Lower leg skin (tissue), 3 donors: ENCODE measurements around the gene SLC35G2.

Experiments
- CTCF ChIP-seq, 3 donors: fragments of 450-650 bp; IDR thresholded peaks; one replicate each; pipeline ENCODE4 v1.5.1; 2016; ENCODE audit warnings: antibody characterized with exemption in 3 of 3, mild to moderate bottlenecking in 3 of 3, moderate library complexity in 2 of 3
- POLR2A ChIP-seq, 2 donors: fragments of 450-650 bp; IDR thresholded peaks; one replicate each; pipeline ENCODE4 v1.6.1; 2016 to 2017; ENCODE audit warnings: antibody characterized with exemption in 2 of 2, mild to moderate bottlenecking in 1 of 2, moderate library complexity in 1 of 2

- TF ChIP-seq CTCF (IDR thresholded peaks at IDR 0.05) (no peak), POLR2A (IDR thresholded peaks at IDR 0.05) (no peak)
Measured at GRCh38 chr3:136840252-136840651, 21.3 kb downstream of the SLC35G2 start.
